GM12801 (cell line): ENCODE results near the gene MBNL1.

Experiments used
- TF ChIP-seq, protein P1 (sequence below): IDR thresholded peaks from one replicate; pipeline ENCODE4 v1.5.1; 2011; ENCODE audit warnings: control low read depth; ENCODE audit not compliant: insufficient read length; ENCODE audit errors: extremely low read depth

Gene MBNL1

DNA sequence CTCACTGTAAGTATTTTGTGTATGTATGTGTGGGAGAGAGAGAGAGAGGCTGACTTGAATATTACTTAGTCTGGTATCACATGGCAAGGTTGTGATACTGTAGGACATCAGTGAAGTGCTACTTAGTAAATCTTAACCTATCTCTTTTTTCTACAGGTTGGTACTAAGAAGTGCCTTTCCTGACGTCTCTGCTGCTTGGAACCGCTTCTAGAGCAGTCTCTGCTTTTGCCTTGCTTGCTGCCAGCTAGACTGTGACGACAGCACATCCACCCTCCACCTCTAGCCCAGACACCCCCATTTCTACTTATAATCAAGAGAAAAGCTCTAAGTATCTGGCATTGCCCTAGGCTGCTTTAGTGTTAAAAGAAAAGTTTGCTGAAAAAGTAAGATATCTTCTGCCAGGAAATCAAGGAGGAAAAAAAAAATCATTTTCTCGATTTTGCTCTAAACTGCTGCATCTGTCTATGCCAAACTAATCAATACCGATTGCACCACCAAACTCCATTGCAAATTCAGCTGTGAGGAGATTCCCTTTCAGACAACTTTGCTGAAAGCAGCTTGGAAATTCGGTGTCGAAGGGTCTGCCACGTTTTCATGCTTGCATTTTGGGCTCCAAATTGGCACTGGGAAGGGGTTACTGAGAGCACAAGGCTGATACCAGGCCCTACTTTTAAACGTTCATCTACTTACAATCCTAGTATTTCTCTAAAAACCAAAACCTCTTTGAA lies 30.7 kb downstream of the MBNL1 start:
- TF ChIP-seq, protein P1, sequence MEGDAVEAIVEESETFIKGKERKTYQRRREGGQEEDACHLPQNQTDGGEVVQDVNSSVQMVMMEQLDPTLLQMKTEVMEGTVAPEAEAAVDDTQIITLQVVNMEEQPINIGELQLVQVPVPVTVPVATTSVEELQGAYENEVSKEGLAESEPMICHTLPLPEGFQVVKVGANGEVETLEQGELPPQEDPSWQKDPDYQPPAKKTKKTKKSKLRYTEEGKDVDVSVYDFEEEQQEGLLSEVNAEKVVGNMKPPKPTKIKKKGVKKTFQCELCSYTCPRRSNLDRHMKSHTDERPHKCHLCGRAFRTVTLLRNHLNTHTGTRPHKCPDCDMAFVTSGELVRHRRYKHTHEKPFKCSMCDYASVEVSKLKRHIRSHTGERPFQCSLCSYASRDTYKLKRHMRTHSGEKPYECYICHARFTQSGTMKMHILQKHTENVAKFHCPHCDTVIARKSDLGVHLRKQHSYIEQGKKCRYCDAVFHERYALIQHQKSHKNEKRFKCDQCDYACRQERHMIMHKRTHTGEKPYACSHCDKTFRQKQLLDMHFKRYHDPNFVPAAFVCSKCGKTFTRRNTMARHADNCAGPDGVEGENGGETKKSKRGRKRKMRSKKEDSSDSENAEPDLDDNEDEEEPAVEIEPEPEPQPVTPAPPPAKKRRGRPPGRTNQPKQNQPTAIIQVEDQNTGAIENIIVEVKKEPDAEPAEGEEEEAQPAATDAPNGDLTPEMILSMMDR = no peak

DNA sequence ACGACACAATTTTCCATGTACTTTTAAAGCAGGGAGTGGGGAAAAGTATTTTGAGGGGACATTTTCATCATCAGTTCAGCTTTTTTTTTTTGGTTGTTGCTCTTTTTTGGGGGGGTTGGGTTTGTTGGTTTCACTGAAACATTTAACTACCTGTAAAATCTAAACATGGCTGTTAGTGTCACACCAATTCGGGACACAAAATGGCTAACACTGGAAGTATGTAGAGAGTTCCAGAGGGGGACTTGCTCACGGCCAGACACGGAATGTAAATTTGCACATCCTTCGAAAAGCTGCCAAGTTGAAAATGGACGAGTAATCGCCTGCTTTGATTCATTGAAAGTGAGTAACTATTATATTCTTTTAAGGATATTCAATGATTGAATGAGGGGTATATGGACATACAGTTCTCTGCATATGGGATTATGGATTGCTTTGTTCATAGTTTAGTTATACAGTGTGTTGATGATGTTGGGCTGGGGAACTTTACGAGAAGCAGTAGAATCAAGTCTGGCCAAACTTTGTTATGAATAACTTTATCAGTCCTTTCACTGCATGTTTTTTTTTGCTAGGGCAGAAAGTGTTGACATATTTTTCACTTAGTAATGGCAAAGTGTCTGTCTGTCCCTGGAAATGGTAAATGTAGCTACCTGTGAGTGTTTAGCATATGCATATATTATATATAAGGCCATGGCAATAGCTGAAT lies 31.5 kb downstream of the MBNL1 start:
- TF ChIP-seq, protein P1 = no peak

DNA sequence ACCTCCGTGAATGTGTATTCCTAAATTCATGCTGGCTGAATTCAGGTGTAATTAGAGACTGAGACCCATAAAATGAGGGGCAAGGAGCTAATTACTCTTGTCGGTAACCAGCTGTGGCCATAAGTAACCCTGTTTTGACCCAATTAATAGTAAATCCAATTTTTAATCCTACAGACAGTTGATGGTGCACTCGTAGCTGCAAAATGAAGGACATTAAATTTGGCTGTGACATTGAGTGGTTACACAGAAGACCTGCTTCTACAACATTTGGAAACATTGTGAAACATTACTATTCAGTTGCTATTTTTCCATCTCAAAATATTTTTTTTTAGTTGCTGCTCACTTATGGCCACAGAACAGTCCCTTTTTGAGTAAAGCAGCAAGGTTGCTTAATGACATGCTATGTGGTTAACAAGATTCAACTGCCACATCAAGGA lies 33.0 kb downstream of the MBNL1 start:
- TF ChIP-seq, protein P1 = no peak

DNA sequence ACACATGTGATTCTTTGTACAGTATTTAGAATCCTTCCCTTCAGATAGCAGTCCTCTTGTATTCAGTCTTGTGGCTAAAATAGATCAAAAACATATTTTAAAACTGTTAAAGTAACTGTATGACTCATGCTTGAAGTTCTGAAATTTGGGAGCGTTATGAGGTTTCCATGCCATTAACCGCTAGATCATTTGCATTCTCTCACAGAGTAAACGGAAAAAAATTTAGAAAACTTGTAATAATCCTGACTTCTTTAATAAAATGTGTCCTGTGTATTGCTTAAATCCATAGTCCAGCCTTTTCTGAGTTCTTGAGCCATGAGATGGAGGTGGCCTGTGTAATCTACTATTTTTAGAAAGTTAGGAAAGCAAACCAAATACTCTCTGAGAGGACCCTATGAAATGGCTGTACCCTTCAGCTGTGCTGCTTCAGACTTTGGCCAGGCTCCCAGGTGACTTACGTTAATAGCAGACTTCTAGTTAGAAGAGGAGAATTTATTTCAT lies 33.8 kb downstream of the MBNL1 start:
- TF ChIP-seq, protein P1 = no peak

DNA sequence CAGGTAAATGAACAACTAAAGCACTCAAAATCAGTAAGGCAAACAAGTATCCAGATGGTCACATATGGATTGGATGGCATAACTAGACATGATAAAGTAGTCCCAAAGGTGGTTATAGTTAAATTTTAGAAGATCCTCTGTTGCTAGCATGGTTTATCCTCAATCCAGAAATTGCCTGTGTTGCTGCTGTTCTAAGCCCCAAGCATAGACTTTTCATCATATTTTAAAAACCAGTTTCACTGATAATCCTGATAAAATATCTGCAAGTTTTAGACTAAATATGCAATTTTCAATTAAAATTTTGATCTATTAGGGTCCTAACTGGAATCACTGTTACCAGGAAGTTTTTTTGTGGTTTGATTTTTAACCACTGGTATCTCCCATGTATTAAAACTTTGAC lies 35.4 kb downstream of the MBNL1 start:
- TF ChIP-seq, protein P1 = no peak

DNA sequence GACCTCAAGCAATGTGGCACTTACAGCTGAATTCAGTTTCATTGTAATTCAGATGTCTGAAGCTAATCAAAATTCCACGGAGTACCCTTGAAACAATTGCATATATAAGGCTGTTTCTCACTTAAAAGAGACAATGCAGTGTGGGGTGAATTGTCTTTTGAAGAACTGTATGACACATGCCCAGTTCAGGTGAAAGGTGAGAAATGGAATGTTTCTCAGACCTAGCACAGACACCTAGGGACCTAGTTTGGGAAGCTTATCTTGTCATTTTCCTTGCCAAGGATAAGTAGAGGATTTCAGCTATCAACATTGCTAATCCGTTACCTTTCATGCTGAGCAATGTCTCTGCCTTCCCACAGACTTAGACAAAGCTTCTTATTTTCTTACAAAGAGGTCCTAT lies 36.3 kb downstream of the MBNL1 start:
- TF ChIP-seq, protein P1 = no peak

DNA sequence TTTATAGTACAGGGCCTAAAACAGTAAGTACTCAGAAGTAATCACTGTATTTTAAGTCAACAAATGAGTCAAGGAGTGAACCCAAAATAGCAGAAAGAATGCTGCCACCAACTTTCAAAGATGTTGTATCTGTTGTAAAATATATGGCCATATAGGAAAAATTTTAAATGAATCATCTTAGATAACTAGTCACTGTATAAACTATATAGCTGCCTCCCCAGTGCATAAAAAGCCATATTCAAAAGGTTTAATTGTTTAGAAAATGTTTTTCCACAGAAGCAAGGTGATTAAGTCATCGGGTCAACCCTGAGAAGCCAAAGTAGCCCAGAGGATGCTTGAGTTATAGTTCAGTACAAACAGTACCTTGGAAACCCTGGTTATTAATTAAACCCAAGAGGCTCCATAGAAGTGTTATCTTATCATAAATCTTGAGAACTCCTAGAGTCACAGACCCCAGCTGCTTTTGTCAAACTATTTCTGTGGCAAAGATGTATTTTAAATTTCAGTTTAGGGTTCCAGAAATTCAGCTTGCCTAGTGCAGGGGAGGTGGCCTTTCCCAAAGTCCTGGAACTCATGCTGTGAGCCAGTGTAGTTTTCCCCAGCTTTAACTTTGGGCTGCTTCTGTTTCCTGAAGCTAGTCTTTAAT lies 39.2 kb downstream of the MBNL1 start:
- TF ChIP-seq, protein P1 = no peak
